WTC11 (cell line): Measurements from ENCODE around the gene PHF12.

Experiments
- ATF2 ChIP-seq: sonication (generic); formaldehyde crosslinking; IDR thresholded peaks from 2 replicates; pipeline ENCODE4 v1.8.1; 2022; ENCODE audit warnings: low read depth, missing genetic modification reagents, borderline replicate concordance
- CBFB ChIP-seq: sonication (generic); formaldehyde crosslinking; IDR thresholded peaks from 2 replicates; pipeline ENCODE4 v1.8.1; 2022; ENCODE audit warnings: mild to moderate bottlenecking, low read depth, missing genetic modification reagents
- CDX4 ChIP-seq: fragments of 250-450 bp; sonication (Bioruptor Pico); IDR thresholded peaks from 2 replicates; pipeline ENCODE4 v1.9.0; 2021; ENCODE audit warnings: moderate library complexity, mild to moderate bottlenecking, inconsistent platforms, borderline replicate concordance
- CREM ChIP-seq: sonication (generic); formaldehyde crosslinking; IDR thresholded peaks from 2 replicates; pipeline ENCODE4 v1.8.1; 2022; ENCODE audit warnings: mild to moderate bottlenecking, missing genetic modification reagents, moderate library complexity
- CTCF ChIP-seq: fragments of 200-600 bp; IDR thresholded peaks from 2 replicates; pipeline ENCODE4 v1.8.0; 2022; ENCODE audit warnings: antibody characterized with exemption
- E2F4 ChIP-seq: sonication (generic); formaldehyde crosslinking; IDR thresholded peaks from 2 replicates; pipeline ENCODE4 v1.8.1; 2022; ENCODE audit warnings: low read depth, mild to moderate bottlenecking, moderate library complexity, missing genetic modification reagents, borderline replicate concordance
- FOXK1 ChIP-seq: sonication (generic); formaldehyde crosslinking; IDR thresholded peaks from 2 replicates; pipeline ENCODE4 v1.8.0; 2022; ENCODE audit warnings: mild to moderate bottlenecking, moderate library complexity, missing genetic modification reagents
- MAX ChIP-seq: sonication (generic); formaldehyde crosslinking; IDR thresholded peaks from 2 replicates; pipeline ENCODE4 v1.8.0; 2022; ENCODE audit warnings: mild to moderate bottlenecking, missing genetic modification reagents
- NFE2L1 ChIP-seq: sonication (generic); formaldehyde crosslinking; IDR thresholded peaks from 2 replicates; pipeline ENCODE4 v1.8.1; 2023; ENCODE audit warnings: missing genetic modification reagents
- NFYB ChIP-seq: sonication (generic); formaldehyde crosslinking; conservative IDR thresholded peaks from 2 replicates; pipeline ENCODE4 v1.8.0; 2022; ENCODE audit warnings: low read depth, missing genetic modification reagents
- TCF7 ChIP-seq: sonication (generic); formaldehyde crosslinking; IDR thresholded peaks from 2 replicates; pipeline ENCODE4 v1.8.0; 2022; ENCODE audit warnings: mild to moderate bottlenecking, low read depth, missing genetic modification reagents, moderate library complexity
- USF2 ChIP-seq: sonication (generic); formaldehyde crosslinking; IDR thresholded peaks from 2 replicates; pipeline ENCODE4 v1.8.1; 2023; ENCODE audit warnings: mild to moderate bottlenecking, missing genetic modification reagents, moderate library complexity
- ZNF232 ChIP-seq: sonication (generic); formaldehyde crosslinking; IDR thresholded peaks from 2 replicates; pipeline ENCODE4 v1.8.0; 2022; ENCODE audit warnings: mild to moderate bottlenecking, missing genetic modification reagents

GRCh38 chr17:28948342-28948741 is 3.0 kb downstream of the PHF12 start:
- TF ChIP-seq CTCF: no peak
- no peak for TF ChIP-seq ZNF232 (CRISPR knock-in tag)
- TF ChIP-seq NFYB (CRISPR knock-in tag): no peak
- TF ChIP-seq CDX4 (CRISPR knock-in tag): no peak
- TF ChIP-seq TCF7 (CRISPR knock-in tag): no peak
- TF ChIP-seq CBFB (CRISPR knock-in tag): no peak
- TF ChIP-seq MAX (CRISPR knock-in tag): no peak
- TF ChIP-seq FOXK1 (CRISPR knock-in tag): no peak
- TF ChIP-seq USF2 (CRISPR knock-in tag): no peak
- TF ChIP-seq NFE2L1 (CRISPR knock-in tag): no peak
- TF ChIP-seq ATF2 (CRISPR knock-in tag): no peak
- TF ChIP-seq E2F4 (CRISPR knock-in tag): no peak
- TF ChIP-seq CREM (CRISPR knock-in tag): no peak
